GM12874 (cell line): Measurements from ENCODE around the gene UGT1A8.

Experiments used
- CTCF ChIP-seq: IDR thresholded peaks from 2 replicates; pipeline ENCODE4 v1.5.1; 2011; ENCODE audit warnings: low read depth, mild to moderate bottlenecking, control low read depth, low read length, moderate library complexity; ENCODE audit not compliant: insufficient read depth

The UGT1A8 gene

GRCh38 chr2:233818639-233819621 is 201.5 kb downstream of the UGT1A8 start:
- TF ChIP-seq CTCF, result no peak

- TF ChIP-seq CTCF, result no peak
These were observed 202.7 kb downstream of the UGT1A8 start for GRCh38 chr2:233819884-233820773.

DNA sequence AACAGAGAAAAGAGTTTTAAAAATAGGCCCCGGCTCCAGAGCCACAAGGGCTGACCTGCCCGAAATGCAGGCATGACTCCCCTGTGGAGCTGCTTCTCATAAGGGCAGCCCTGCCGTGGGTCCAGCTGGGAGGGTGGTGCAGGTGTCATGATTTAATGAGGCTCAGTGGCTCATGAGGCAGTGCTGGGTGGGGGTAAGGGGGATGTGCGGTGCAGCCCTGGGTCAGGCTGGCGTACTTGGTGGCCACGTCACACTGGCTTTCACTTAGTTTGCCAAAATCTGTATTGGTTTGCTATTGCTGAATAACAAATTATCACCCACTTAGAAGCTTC is 203.3 kb downstream of the UGT1A8 start:
- no peak for TF ChIP-seq CTCF

DNA sequence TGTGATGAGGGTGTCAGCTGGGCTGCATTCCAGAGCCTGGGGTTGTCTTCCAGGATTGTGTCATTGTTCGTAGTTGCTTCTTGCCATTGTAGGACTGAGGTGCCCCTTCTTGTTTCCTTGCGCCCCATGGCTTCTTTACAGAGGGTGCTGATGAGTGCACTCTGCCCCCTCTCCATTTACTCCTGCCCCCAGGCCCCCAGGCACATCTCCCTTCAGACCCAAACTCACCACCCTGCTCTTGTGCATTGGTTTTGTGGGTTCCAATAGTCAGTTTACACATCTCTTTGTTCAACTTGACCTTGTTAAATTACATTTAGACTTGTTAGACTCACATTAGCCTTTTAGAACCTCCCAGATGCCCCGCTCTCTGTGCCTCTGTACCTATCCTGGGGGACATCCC is 203.8 kb downstream of the UGT1A8 start:
- TF ChIP-seq CTCF, result no peak

DNA sequence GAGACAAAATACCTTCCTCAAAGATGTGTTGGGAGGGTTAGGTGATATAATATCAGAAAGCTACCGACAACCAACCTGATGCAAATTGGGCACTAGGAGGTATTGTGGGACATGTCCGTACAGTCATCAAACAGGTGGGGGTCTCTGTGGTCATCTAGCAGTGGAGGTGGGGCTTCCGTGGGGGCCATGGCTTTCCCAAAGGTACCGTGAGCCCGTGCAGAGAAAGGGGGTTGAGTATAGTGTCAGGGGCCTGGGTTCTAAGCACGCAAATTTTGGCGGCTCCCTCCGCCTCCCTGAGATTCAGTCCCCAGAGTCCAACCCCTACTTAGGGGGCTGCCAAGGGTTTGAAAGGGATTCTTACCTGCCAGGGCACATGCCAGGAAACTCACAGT is 204.3 kb downstream of the UGT1A8 start:
- TF ChIP-seq CTCF, result no peak

- TF ChIP-seq CTCF, result no peak
These were observed 204.8 kb downstream of the UGT1A8 start for GRCh38 chr2:233822101-233822771.
